Smooth muscle cell (in vitro differentiated cells): ENCODE data around the gene SERINC3. TPM values are rescaled to one million over a fixed set of nuclear protein-coding genes. Genes with fewer than 3 reads are reported as not detected.

Experiments
- DNase-seq: peaks from one replicate; lab custom pipeline; 2025; ENCODE audit not compliant: unreplicated experiment; lab: John Stamatoyannopoulos, UW
- H2AFZ ChIP-seq: fragments of 200-600 bp; sonication (generic); 2 replicates; pipeline ENCODE4 v1.6.0; 2016; ENCODE audit warnings: antibody characterized with exemption, low read depth, mild to moderate bottlenecking
- H3F3A ChIP-seq: fragments of 200-600 bp; sonication (generic); 2 replicates; pipeline ENCODE4 v1.6.0; 2017; ENCODE audit warnings: antibody characterized with exemption, low read depth
- H3K27ac ChIP-seq: fragments of 200-600 bp; sonication (generic); 2 replicates; pipeline ENCODE4 v1.5.1; 2016; ENCODE audit warnings: low read depth, mild to moderate bottlenecking
- H3K27me3 ChIP-seq: fragments of 200-600 bp; sonication (generic); 2 replicates; pipeline ENCODE4 v1.6.1; 2016; ENCODE audit warnings: low read depth, mild to moderate bottlenecking
- H3K36me3 ChIP-seq: fragments of 200-600 bp; sonication (generic); 2 replicates; pipeline ENCODE4 v1.5.1; 2016; ENCODE audit warnings: low read depth
- H3K4me1 ChIP-seq: fragments of 200-600 bp; sonication (generic); 2 replicates; pipeline ENCODE4 v1.5.1; 2016; ENCODE audit warnings: low read depth
- H3K4me2 ChIP-seq: fragments of 200-600 bp; sonication (generic); 2 replicates; pipeline ENCODE4 v1.6.0; 2016; ENCODE audit warnings: mild to moderate bottlenecking
- H3K4me3 ChIP-seq: fragments of 200-600 bp; sonication (generic); 2 replicates; pipeline ENCODE4 v1.5.1; 2016; ENCODE audit warnings: mild to moderate bottlenecking
- H3K79me2 ChIP-seq: fragments of 200-600 bp; sonication (generic); 2 replicates; pipeline ENCODE4 v1.6.0; 2016; ENCODE audit warnings: low read depth, mild to moderate bottlenecking
- H3K9ac ChIP-seq: fragments of 200-600 bp; sonication (generic); 2 replicates; pipeline ENCODE4 v1.6.0; 2016; ENCODE audit warnings: low read depth
- H3K9me3 ChIP-seq: fragments of 200-600 bp; sonication (generic); replicated peaks from 2 replicates; pipeline ENCODE4 v1.5.1; 2016; ENCODE audit warnings: low read depth
- H4K20me1 ChIP-seq: fragments of 200-600 bp; sonication (generic); 2 replicates; pipeline ENCODE4 v1.6.0; 2016; ENCODE audit warnings: low read depth
- CTCF ChIP-seq: fragments of 200-600 bp; sonication (generic); IDR thresholded peaks from 2 replicates; pipeline ENCODE4 v1.5.1; 2017; ENCODE audit warnings: borderline replicate concordance, mild to moderate bottlenecking, antibody characterized with exemption; ENCODE audit not compliant: insufficient read depth, poor library complexity, severe bottlenecking
- WGBS: methylation state at CpG from one replicate; pipeline ENCODE4 v1.1.7; 2016; ENCODE audit warnings: low lambda C conversion rate; 5-methylcytosine and 5-hydroxymethylcytosine counted together
- polyA plus RNA-seq: library from polyadenylated mRNA; unstranded; fragments of >200 nt; fragmentation: Nextera tagmentation; extraction: Ambion mirVana; gene quantifications from 2 replicates; pipeline ENCODE4 v1.2.1, GENCODE V29; 2016
- total RNA-seq: library from RNA; depleted of rRNA; stranded (reverse); fragments of >200 nt; gene quantifications from 2 replicates; pipeline ENCODE4 v1.2.3, GENCODE V29; 2014

The SERINC3 gene
- total and polyA plus RNA-seq, 2 experiments from 2014 or later: 84.9 to 99.5 TPM

- WGBS: 88% methylated on average over 2 of the region's 2 CpGs
- peaks cover 9% of the 10 kb centered on the region for H3K36me3 ChIP-seq
- H4K20me1 ChIP-seq: no peaks in the 10 kb centered on the region
- H3K9ac ChIP-seq: no peak overlapping the region
- no peak overlapping the region for H3K4me3 ChIP-seq
- H3K79me2 ChIP-seq: no peaks in the 10 kb centered on the region
- H2AFZ ChIP-seq: no peak overlapping the region
- DNase-seq: no peak
- no peak overlapping the region for H3K27ac ChIP-seq
- no peak overlapping the region for H3K4me2 ChIP-seq
- H3F3A ChIP-seq: peaks cover 3% of the 10 kb centered on the region
- no peaks in the 10 kb centered on the region for H3K9me3 ChIP-seq
- no peaks in the 10 kb centered on the region for H3K4me1 ChIP-seq
- TF ChIP-seq CTCF: no peak
- H3K27me3 ChIP-seq: no peaks in the 10 kb centered on the region
Observed at GRCh38 chr20:44485830-44486198, 36.1 kb downstream of the SERINC3 start.

- H3K36me3 ChIP-seq: peaks cover 9% of the 10 kb centered on the region
- H2AFZ ChIP-seq: no peak overlapping the region
- H3K9me3 ChIP-seq: no peaks in the 10 kb centered on the region
- H3F3A ChIP-seq: peaks cover 3% of the 10 kb centered on the region
- no peak overlapping the region for H3K4me3 ChIP-seq
- no peaks in the 10 kb centered on the region for H3K27me3 ChIP-seq
- H3K79me2 ChIP-seq: no peaks in the 10 kb centered on the region
- 85% methylated on average over 7 of the region's 7 CpGs for WGBS
- H3K4me2 ChIP-seq: no peak overlapping the region
- no peak for DNase-seq
- H3K9ac ChIP-seq: no peak overlapping the region
- no peaks in the 10 kb centered on the region for H4K20me1 ChIP-seq
- no peak overlapping the region for H3K27ac ChIP-seq
- TF ChIP-seq CTCF: no peak
- H3K4me1 ChIP-seq: no peaks in the 10 kb centered on the region
Observed at GRCh38 chr20:44485078-44485829, 36.6 kb downstream of the SERINC3 start.

- H3F3A ChIP-seq: peaks cover 3% of the 10 kb centered on the region
- H3K27ac ChIP-seq: no peak overlapping the region
- no peak overlapping the region for H3K4me2 ChIP-seq
- H3K9me3 ChIP-seq: no peaks in the 10 kb centered on the region
- peaks cover 9% of the 10 kb centered on the region for H3K36me3 ChIP-seq
- no peak for DNase-seq
- H3K27me3 ChIP-seq: no peaks in the 10 kb centered on the region
- no peak for TF ChIP-seq CTCF
- no peak overlapping the region for H2AFZ ChIP-seq
- WGBS: 100% methylated on average over 5 of the region's 5 CpGs
- no peaks in the 10 kb centered on the region for H3K4me1 ChIP-seq
- H4K20me1 ChIP-seq: no peaks in the 10 kb centered on the region
- no peaks in the 10 kb centered on the region for H3K79me2 ChIP-seq
- no peak overlapping the region for H3K9ac ChIP-seq
- H3K4me3 ChIP-seq: no peak overlapping the region
Observed at GRCh38 chr20:44483112-44483511, 38.8 kb downstream of the SERINC3 start.
